HL-60 (cell line): ENCODE results near the gene DNAJC17.

Experiments
- GABPA ChIP-seq: IDR thresholded peaks from 2 replicates; pipeline ENCODE4 v1.6.1; 2012; ENCODE audit warnings: low read depth
- TF ChIP-seq, protein P1 (sequence below): IDR thresholded peaks from one replicate; pipeline ENCODE4 v1.5.1; 2011; ENCODE audit warnings: low read length, control low read depth, inconsistent platforms; ENCODE audit not compliant: insufficient read depth
- TF ChIP-seq, protein P2 (sequence below): IDR thresholded peaks from 2 replicates; pipeline ENCODE4 v1.6.1; 2012; ENCODE audit warnings: low read depth; ENCODE audit not compliant: insufficient replicate concordance

DNA sequence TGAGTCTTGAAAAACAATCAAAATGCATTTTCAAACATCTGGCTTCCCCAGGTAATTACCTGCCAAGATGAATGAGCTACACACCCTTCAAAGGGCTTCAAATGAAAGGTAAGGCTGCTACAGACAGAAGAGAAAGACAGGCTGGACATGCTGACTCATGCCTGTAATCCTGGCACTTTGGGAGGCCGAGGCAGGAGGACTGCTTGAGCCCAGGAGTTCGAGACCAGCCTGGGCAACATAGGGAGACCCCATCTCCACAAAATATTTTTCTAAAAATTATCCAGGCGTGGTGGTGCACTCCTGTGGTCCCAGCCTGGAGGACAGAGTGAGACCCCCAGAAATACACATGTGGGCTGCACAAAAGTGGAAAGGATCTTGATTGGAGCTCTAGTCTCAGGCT is 14.9 kb downstream of the DNAJC17 start:
- TF ChIP-seq, protein P1, sequence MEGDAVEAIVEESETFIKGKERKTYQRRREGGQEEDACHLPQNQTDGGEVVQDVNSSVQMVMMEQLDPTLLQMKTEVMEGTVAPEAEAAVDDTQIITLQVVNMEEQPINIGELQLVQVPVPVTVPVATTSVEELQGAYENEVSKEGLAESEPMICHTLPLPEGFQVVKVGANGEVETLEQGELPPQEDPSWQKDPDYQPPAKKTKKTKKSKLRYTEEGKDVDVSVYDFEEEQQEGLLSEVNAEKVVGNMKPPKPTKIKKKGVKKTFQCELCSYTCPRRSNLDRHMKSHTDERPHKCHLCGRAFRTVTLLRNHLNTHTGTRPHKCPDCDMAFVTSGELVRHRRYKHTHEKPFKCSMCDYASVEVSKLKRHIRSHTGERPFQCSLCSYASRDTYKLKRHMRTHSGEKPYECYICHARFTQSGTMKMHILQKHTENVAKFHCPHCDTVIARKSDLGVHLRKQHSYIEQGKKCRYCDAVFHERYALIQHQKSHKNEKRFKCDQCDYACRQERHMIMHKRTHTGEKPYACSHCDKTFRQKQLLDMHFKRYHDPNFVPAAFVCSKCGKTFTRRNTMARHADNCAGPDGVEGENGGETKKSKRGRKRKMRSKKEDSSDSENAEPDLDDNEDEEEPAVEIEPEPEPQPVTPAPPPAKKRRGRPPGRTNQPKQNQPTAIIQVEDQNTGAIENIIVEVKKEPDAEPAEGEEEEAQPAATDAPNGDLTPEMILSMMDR, result no peak
- no peak for TF ChIP-seq GABPA
- TF ChIP-seq, protein P2, sequence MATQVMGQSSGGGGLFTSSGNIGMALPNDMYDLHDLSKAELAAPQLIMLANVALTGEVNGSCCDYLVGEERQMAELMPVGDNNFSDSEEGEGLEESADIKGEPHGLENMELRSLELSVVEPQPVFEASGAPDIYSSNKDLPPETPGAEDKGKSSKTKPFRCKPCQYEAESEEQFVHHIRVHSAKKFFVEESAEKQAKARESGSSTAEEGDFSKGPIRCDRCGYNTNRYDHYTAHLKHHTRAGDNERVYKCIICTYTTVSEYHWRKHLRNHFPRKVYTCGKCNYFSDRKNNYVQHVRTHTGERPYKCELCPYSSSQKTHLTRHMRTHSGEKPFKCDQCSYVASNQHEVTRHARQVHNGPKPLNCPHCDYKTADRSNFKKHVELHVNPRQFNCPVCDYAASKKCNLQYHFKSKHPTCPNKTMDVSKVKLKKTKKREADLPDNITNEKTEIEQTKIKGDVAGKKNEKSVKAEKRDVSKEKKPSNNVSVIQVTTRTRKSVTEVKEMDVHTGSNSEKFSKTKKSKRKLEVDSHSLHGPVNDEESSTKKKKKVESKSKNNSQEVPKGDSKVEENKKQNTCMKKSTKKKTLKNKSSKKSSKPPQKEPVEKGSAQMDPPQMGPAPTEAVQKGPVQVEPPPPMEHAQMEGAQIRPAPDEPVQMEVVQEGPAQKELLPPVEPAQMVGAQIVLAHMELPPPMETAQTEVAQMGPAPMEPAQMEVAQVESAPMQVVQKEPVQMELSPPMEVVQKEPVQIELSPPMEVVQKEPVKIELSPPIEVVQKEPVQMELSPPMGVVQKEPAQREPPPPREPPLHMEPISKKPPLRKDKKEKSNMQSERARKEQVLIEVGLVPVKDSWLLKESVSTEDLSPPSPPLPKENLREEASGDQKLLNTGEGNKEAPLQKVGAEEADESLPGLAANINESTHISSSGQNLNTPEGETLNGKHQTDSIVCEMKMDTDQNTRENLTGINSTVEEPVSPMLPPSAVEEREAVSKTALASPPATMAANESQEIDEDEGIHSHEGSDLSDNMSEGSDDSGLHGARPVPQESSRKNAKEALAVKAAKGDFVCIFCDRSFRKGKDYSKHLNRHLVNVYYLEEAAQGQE, result no peak
